ENCODE data around the gene SPATC1L. TPM values are rescaled to one million over a fixed set of nuclear protein-coding genes. Genes with fewer than 3 reads are reported as not detected.

SPATC1L gene
- total RNA-seq, 1 donor from 2014 or later, result 12.0 TPM

DNA sequence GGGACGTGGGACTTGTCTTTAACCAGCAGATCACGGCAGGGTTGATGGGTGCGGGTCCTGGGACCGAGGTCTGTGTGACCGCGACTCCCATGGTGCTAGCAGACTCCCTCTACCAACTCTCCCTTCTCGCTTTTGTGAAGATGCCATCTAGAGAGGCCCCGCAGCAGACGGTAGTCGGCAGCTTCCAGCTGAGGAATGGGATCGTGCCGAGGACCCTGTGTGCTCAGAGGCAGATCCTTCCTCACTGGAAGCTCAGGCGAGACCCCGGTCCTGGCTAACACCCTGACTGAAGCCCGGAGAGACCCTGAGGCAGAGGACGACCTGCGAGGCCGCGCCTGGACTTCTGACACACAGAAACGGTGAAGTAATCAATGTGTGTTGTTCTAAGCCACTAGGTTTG, 12.5 kb upstream of the SPATC1L start:
- no peaks in the 10 kb centered on the region for H3K27me3 Mint-ChIP-seq
- no peaks in the 10 kb centered on the region for H3K9me3 Mint-ChIP-seq
- DNase-seq, result no peak
- H3K36me3 Mint-ChIP-seq (ENCODE audit: low read depth), result peaks cover 42% of the 10 kb centered on the region
- H3K4me3 Mint-ChIP-seq, result no peak overlapping the region
- H3K27ac Mint-ChIP-seq, result no peak overlapping the region
- intact Hi-C loops (cut with micrococcal nuclease), result no loop called here
- no peaks in the 10 kb centered on the region for H3K4me1 Mint-ChIP-seq

- Mint-ChIP-seq H3K36me3 (ENCODE audit: low read depth) (peaks cover 42% of the 10 kb centered on the region), H3K9me3 (no peaks in the 10 kb centered on the region)
These were observed 11.4 kb upstream of the SPATC1L start for GRCh38 chr21:46195595-46196195.

GRCh38 chr21:46194374-46195334, 10.4 kb upstream of the SPATC1L start:
- no peak for DNase-seq
- no peaks in the 10 kb centered on the region for H3K27me3 Mint-ChIP-seq
- peaks cover 36% of the 10 kb centered on the region for H3K36me3 Mint-ChIP-seq (ENCODE audit: low read depth)
- H3K27ac Mint-ChIP-seq, result no peak overlapping the region
- intact Hi-C loops (cut with micrococcal nuclease), result no loop called here
- no peaks in the 10 kb centered on the region for H3K4me1 Mint-ChIP-seq
- no peak overlapping the region for H3K4me3 Mint-ChIP-seq
- H3K9me3 Mint-ChIP-seq, result no peaks in the 10 kb centered on the region

More at GRCh38 chr21:46195595-46196195, 11.4 kb upstream of the SPATC1L start:
- Mint-ChIP-seq H3K4me3 (no peak overlapping the region), H3K4me1 (no peaks in the 10 kb centered on the region), H3K27me3 (no peaks in the 10 kb centered on the region), H3K27ac (no peak overlapping the region)
- no peak for DNase-seq
- intact Hi-C loops (cut with micrococcal nuclease), result no loop called here

GRCh38 chr21:46193829-46194373, 9.6 kb upstream of the SPATC1L start:
- intact Hi-C loops (cut with micrococcal nuclease), result no loop called here
- no peak overlapping the region for H3K27ac Mint-ChIP-seq
- H3K27me3 Mint-ChIP-seq, result no peaks in the 10 kb centered on the region
- H3K9me3 Mint-ChIP-seq, result no peaks in the 10 kb centered on the region
- H3K4me3 Mint-ChIP-seq, result no peak overlapping the region
- H3K4me1 Mint-ChIP-seq, result no peaks in the 10 kb centered on the region
- no peak for DNase-seq
- peaks cover 31% of the 10 kb centered on the region for H3K36me3 Mint-ChIP-seq (ENCODE audit: low read depth)

GRCh38 chr21:46191686-46192575, 7.7 kb upstream of the SPATC1L start:
- intact Hi-C loops (cut with micrococcal nuclease), result no loop called here
- H3K9me3 Mint-ChIP-seq, result no peaks in the 10 kb centered on the region
- DNase-seq, result no peak
- no peak overlapping the region for H3K4me3 Mint-ChIP-seq
- no peak overlapping the region for H3K27ac Mint-ChIP-seq
- no peaks in the 10 kb centered on the region for H3K4me1 Mint-ChIP-seq
- no peaks in the 10 kb centered on the region for H3K27me3 Mint-ChIP-seq
- H3K36me3 Mint-ChIP-seq (ENCODE audit: low read depth), result peaks cover 21% of the 10 kb centered on the region

DNA sequence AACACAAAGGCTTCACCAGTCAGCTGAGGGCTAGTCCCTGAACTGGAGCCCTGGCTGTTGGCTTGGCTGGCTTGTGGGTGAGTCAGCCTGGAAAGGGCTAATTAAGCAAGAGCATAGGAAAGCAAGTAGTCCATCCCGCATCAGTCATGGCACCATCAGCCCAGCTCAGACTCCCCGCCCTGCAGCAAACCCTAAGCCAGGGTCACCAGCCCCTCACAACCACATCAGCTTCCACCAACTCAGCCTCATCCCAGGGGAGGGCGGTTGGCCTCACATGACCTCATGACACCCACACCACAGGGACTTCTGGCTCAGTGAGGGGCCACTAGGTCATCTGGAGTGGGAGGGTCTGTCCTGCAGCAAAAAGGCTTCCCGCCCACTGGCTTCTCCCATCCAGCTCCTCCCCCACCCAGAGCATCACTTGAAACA, 7.0 kb upstream of the SPATC1L start:
- H3K27me3 Mint-ChIP-seq, result no peaks in the 10 kb centered on the region
- no peaks in the 10 kb centered on the region for H3K4me1 Mint-ChIP-seq
- H3K36me3 Mint-ChIP-seq (ENCODE audit: low read depth), result peaks cover 16% of the 10 kb centered on the region
- no peak for DNase-seq
- no peaks in the 10 kb centered on the region for H3K9me3 Mint-ChIP-seq
- intact Hi-C loops (cut with micrococcal nuclease), result no loop called here
- H3K4me3 Mint-ChIP-seq, result no peak overlapping the region
- no peak overlapping the region for H3K27ac Mint-ChIP-seq

- Mint-ChIP-seq H3K36me3 (ENCODE audit: low read depth) (peaks cover 16% of the 10 kb centered on the region), H3K4me1 (peaks cover 1% of the 10 kb centered on the region), H3K27ac (no peak overlapping the region), H3K4me3 (no peak overlapping the region), H3K27me3 (no peaks in the 10 kb centered on the region), H3K9me3 (no peaks in the 10 kb centered on the region)
- DNase-seq, result peak; percentile 51
- intact Hi-C loops (cut with micrococcal nuclease), result no loop called here
These were observed 6.4 kb upstream of the SPATC1L start for GRCh38 chr21:46190491-46191131.

- Mint-ChIP-seq H3K27me3 (no peaks in the 10 kb centered on the region), H3K4me1 (peaks cover 4% of the 10 kb centered on the region), H3K4me3 (no peak overlapping the region), H3K36me3 (ENCODE audit: low read depth) (peaks cover 14% of the 10 kb centered on the region), H3K27ac (no peak overlapping the region), H3K9me3 (no peaks in the 10 kb centered on the region)
- DNase-seq, result no peak
- intact Hi-C loops (cut with micrococcal nuclease), result loop anchor here (5.0 kb wide), 1 partner anchor 1853 kb away; the partner anchor contains the start of gene CFAP410
These were observed 5.8 kb upstream of the SPATC1L start for GRCh38 chr21:46189959-46190490.

DNA sequence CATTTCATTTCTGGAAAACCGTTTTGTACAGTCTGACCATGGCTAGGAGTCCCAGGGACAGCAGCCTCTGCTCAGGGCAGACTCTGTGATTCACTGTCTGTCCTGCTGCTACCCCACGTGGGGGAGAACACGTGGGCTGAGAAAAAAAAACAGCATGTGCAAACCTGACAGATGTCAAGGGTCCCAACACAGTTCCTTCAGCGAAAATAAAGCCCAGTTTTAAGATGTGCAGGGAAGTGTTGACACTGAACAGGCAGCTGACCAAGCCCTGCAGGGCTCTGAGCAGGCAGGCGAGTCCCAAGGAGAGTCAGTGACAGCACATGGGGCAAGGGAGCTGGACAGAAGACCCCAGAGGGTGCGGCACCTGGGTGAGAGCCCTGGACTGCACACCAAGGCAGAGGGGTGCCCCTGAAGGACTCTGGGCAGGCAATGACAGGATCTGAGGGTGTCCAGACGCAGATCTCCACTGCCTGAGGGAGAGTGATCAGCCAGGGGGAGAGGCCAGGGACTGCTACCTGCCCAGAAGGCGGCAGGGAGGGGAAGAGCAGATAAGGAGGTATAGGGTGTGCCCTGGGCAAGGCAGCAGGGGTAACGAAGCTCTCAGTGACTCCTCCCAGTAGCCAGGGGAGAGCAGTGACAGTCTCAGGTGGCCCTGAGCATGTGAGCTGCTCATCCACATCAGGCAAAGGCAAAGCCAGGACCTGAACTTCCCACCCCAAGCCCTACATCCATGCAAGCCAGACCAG, 5.1 kb upstream of the SPATC1L start:
- no peaks in the 10 kb centered on the region for H3K27me3 Mint-ChIP-seq
- H3K27ac Mint-ChIP-seq, result no peak overlapping the region
- H3K4me1 Mint-ChIP-seq, result peaks cover 7% of the 10 kb centered on the region
- intact Hi-C loops (cut with micrococcal nuclease), result loop anchor here (5.0 kb wide), 1 partner anchor 1852 kb away; the partner anchor contains the start of gene CFAP410
- no peak overlapping the region for H3K4me3 Mint-ChIP-seq
- H3K36me3 Mint-ChIP-seq (ENCODE audit: low read depth), result peaks cover 11% of the 10 kb centered on the region
- H3K9me3 Mint-ChIP-seq, result no peaks in the 10 kb centered on the region
- DNase-seq, result peak; percentile 50

GRCh38 chr21:46188226-46189212, 4.3 kb upstream of the SPATC1L start:
- Mint-ChIP-seq H3K4me1 (peaks cover 7% of the 10 kb centered on the region), H3K4me3 (no peak overlapping the region), H3K9me3 (no peaks in the 10 kb centered on the region), H3K27ac (no peak overlapping the region), H3K36me3 (ENCODE audit: low read depth) (peaks cover 5% of the 10 kb centered on the region), H3K27me3 (no peaks in the 10 kb centered on the region)
- intact Hi-C loops (cut with micrococcal nuclease), result loop anchor here (5.0 kb wide), 1 partner anchor 1851 kb away; the partner anchor contains the start of gene CFAP410
- peak; percentile 51 for DNase-seq

DNA sequence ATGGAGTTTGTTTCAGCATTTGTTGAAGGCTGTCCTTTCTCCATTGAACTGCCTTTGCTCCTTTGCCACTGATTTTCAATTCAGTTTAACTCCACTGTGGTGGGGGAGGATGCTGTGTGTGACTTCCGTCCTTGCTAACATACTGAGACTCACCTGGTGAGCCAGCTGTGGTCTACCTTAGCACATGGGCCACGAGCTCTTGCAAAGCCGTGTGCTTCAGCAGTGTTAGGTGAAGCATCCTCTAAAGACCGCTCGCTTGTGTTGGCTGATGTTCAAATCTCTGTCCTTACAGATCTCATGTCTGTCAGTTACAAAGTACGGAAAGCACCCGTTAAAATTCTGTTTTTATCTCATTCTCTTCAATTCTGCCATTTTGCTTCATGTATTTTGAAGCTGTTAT, 3.6 kb upstream of the SPATC1L start:
- peak; percentile 46 for DNase-seq
- intact Hi-C loops (cut with micrococcal nuclease), result loop anchor here (5.0 kb wide), 1 partner anchor 1851 kb away; the partner anchor contains the start of gene CFAP410
- Mint-ChIP-seq H3K4me1 (peaks cover 7% of the 10 kb centered on the region), H3K27me3 (no peaks in the 10 kb centered on the region), H3K9me3 (no peaks in the 10 kb centered on the region), H3K4me3 (no peak overlapping the region), H3K36me3 (ENCODE audit: low read depth) (peaks cover 1% of the 10 kb centered on the region), H3K27ac (no peak overlapping the region)
